A549 (cell line): ENCODE measurements around the gene PAX4.

Experiments used
- CEBPB ChIP-seq, 2 experiments: fragments of >200 bp in 1 of 2; sonication (Bioruptor Twin) in 1 of 2; formaldehyde crosslinking in 1 of 2; IDR thresholded peaks; 2 replicates each; pipeline ENCODE4 v1.6.1; 2012 to 2016
- CTCF ChIP-seq: fragments of >200 bp; sonication (Bioruptor Twin); formaldehyde crosslinking; IDR thresholded peaks from 3 replicates; pipeline ENCODE4 v1.5.1; 2016
- EP300 ChIP-seq, 2 experiments: fragments of >200 bp; sonication (Bioruptor Twin); formaldehyde crosslinking; IDR thresholded peaks; 2 replicates in 1 of 2; 3 replicates in 1 of 2; pipeline ENCODE4 v1.6.1; 2016 to 2017
- MAZ ChIP-seq: fragments of 150-350 bp; IDR thresholded peaks from 2 replicates; pipeline ENCODE4 v1.6.1; 2014; ENCODE audit warnings: antibody characterized with exemption, low read depth, low read length, borderline replicate concordance
- NR3C1 ChIP-seq: fragments of >200 bp; sonication (Bioruptor Twin); formaldehyde crosslinking; IDR thresholded peaks from 3 replicates; pipeline ENCODE4 v1.6.1; 2017
- POLR2A ChIP-seq: IDR thresholded peaks from 2 replicates; pipeline ENCODE4 v1.6.1; 2012; ENCODE audit warnings: mild to moderate bottlenecking, low read length
- REST ChIP-seq: fragments of 200-600 bp; sonication (generic); IDR thresholded peaks from 2 replicates; pipeline ENCODE4 v1.6.1; 2016; ENCODE audit warnings: antibody characterized with exemption, mild to moderate bottlenecking, moderate library complexity
- TF ChIP-seq, protein P1 (sequence below): IDR thresholded peaks from 2 replicates; pipeline ENCODE4 v1.6.1; 2012

DNA sequence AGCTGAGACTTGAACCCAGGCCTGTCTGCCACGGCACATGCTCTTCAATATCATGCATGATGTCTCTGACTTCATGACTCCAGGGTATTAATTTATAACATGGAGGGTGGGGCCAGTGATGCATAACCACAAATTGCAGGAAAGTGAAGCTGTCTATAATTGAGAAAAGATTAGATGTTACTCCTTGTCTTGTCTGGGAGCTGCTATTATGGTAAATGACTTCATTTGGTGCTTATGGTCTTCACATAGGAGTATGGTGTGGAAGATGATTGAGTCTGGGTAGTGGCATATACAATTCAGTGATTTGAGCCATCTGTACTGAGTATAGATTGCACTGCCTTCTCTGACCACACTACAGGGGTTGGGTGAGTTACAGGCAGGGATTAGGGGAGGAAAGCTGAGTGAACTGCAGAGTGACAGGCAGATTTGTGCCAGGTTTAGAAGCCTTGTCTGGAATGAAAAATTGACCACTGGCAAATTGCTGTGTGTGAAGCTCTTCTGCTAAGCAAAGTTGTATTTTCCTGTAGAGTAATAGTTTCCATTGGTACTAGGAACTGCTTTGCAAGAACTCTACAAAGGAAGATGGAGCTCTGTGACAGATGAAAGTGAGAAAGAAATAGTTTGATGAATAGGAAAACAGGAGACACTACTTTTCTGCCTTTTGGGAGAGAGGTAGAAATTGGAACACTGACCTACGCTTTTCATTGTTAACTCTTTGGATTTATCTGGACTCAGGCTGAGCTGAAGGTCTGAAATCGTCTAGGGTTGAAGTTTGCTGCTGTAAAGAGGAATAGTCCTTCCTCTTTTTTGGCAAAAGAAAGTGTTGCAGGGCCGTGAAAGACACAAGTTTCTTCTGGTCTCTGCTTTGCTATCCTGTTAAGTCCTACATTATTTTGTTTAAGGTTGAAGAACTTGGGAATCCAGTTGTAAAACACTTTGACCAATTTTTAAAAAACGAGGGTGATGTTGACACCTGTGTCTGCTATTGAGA is 36.8 kb upstream of the PAX4 start:
- TF ChIP-seq NR3C1 (no peak), POLR2A (no peak), CEBPB (IDR thresholded peaks at IDR 0.05) (no peak), EP300 (IDR thresholded peaks at IDR 0.05) (no peak), CTCF (no peak), MAZ (no peak), REST (no peak)
- TF ChIP-seq, protein P1, sequence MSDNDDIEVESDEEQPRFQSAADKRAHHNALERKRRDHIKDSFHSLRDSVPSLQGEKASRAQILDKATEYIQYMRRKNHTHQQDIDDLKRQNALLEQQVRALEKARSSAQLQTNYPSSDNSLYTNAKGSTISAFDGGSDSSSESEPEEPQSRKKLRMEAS, result no peak
